Measurements from ENCODE around the gene NPPC.
"Not testable (repeated sequence)": the region's sequence is repeated elsewhere in the genome, so short reads cannot be mapped to it uniquely, and the experiment has no call there.

The NPPC gene

GRCh38 chr2:231884438-231885140 is 41.6 kb downstream of the NPPC start:
- DNase-seq = no peak

GRCh38 chr2:231883468-231883881 is 42.7 kb downstream of the NPPC start:
- no peak for DNase-seq

DNA sequence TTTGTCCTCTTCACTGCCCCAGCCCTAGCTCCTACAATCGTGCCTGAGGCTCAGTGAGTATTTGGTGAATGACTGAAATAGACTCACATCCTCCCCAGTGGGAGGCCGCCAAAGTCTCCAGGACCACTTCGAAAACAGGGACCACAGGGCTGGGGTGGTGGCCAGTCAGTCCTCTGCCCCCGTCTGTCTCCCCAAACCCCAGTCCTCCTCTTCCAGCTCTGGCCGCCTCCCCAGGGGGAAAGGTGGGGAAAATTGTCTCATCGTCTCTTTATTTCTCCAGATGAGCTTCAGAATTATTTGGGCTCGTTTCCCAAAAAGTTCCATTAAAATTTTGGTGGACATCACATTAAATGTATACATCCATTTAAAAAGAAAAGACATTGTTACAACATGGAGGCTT is 43.5 kb downstream of the NPPC start:
- DNase-seq = no peak

DNA sequence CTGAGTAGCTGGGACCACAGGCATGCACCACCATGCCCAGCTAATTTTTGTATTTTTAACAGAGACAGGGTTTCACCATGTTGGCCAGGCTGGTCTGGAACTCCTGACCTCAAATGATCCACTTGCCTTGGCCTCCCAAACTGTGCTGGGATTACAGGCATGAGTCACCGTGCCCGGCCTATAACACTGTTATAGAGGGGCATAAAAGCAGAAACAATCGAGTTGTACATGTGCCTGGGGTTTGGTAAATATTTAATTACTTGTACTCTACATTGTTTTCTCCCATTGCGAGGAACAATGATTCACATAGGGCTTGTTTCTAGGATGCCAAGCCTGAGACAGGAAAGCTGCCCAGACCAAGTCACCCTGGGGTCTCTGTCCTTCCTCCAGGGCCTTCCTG is 45.8 kb downstream of the NPPC start:
- DNase-seq = not testable (repeated sequence)

DNA sequence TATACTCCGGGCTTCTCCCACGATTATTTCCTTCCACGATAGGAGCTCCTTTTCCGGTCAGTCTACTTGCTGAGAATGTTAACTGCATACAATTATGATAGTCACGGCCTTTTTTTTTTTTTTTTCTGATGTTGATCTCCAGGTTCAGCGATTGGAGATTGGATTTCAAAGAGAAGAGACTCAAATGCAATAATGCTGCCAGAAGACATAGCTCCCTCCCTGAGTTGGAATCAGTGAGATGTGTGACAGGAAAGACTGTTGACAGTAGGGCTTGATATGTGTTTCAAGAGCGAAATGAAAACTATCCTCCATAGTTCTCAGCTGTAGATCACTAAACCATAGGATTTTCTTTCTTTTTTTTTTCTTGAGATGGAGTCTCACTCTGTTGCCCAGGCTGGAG is 47.0 kb downstream of the NPPC start:
- DNase-seq = no peak

DNA sequence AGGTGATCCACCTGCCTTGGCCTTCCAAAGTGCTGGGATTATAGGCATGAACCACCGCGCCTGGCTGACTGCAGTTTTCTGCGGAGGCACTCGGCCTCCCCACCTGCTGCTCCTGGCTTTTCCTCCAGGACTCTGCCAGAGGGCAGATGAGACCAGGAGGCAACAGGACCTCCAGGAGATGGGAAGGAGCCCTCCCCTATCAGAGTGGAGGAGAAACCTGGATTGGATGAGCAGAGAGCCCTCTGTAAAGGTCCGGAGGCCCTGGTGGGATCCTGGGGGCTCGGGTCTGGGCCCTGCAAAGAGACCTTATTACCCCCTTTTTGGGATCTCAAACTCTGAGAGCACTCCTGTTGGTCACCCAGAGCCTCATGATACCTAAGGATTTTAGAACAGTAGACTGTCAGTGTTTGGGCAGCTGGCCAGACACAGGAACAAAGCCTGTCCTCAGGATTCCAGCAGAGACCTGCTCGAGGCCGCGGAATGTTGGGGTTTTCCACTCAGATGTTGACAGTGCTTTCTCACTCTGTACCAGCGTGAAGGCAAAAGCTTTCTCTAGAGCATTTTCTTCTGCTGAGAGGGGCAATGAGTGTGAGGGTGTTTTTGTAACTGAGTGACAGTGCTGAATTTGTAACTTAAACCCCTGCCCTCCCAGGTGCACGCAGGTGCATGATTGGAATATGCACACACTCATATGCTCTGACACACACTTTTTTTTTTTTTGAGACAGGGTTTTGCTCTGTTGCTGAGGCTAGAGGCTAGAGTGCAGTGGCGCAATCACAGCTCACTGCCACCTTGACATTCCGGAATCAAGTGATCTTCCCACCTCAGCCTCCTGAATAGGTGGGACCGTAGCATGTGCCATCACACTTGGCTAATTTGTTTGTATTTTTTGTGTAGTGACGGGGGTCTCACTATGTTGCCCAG is 48.4 kb downstream of the NPPC start:
- DNase-seq = no peak

DNA sequence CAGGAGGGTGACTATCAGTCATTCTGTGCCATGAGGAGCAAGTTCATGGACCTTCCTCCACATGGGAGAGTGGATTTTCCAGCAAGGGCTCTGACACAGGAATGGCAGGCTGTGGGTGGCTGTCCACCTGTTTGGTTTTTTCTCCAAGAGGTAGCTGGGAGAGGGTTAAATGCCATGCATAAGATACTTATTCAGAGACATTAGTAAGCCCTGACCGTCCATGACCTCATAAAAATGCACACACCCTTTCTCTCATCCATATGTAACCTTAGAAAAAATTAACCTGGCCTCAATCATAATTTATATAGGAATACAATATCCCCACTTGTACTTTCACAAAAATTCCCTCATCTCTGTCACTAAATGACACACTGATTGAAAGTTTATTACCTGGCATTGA is 51.3 kb downstream of the NPPC start:
- DNase-seq = no peak

Measured in activated CD4-positive, CD25-positive, alpha-beta regulatory T cell treated with anti-CD3 and anti-CD28 coated beads, Interleukin-2, amount 50 U/mL, for 72 hours (primary cell).